A673 (cell line): Measurements from ENCODE around the gene NCK1. TPM values are rescaled to one million over a fixed set of nuclear protein-coding genes. Genes with fewer than 3 reads are reported as not detected.

ENCODE experiments used
- BruUV-seq: library from RNA; stranded (reverse); fragments of 400-500 nt; replicated peaks from 2 replicates; lab custom pipeline; 2021; lab: Mats Ljungman, UMichigan
- CTCF ChIA-PET: fragments of 300-600 bp; sonication (Branson Sonifier 250); formaldehyde crosslinking; loops from one replicate; lab custom pipeline; 2022; ENCODE audit warnings: antibody characterized with exemption; lab: Charles Lee
- POLR2A ChIA-PET: fragments of 300-600 bp; sonication (Branson Sonifier 250); formaldehyde crosslinking; loops from one replicate; lab custom pipeline; 2022; ENCODE audit warnings: antibody characterized with exemption; ENCODE audit not compliant: low non-redundant PET; lab: Charles Lee
- DNase-seq: peaks from one replicate; pipeline ENCODE4 v3.0.0-alpha.2; 2015; ENCODE audit warnings: low spot score
- H3K27ac ChIP-seq: fragments of 200-600 bp; sonication (generic); 2 replicates; pipeline ENCODE4 v1.5.1; 2016; ENCODE audit warnings: mixed run types, low read depth, mild to moderate bottlenecking, mixed read lengths, antibody characterized with exemption, low read length; ENCODE audit not compliant: poor library complexity, severe bottlenecking
- H3K27me3 ChIP-seq: fragments of 200-600 bp; sonication (generic); replicated peaks from 2 replicates; pipeline ENCODE4 v1.6.1; 2017; ENCODE audit warnings: mixed run types, low read depth, mild to moderate bottlenecking, mixed read lengths, antibody characterized with exemption, low read length; ENCODE audit not compliant: insufficient read depth, poor library complexity
- H3K36me3 ChIP-seq: fragments of 200-600 bp; sonication (generic); 2 replicates; pipeline ENCODE4 v1.6.1; 2016; ENCODE audit warnings: mixed run types, mild to moderate bottlenecking, mixed read lengths, antibody characterized with exemption, low read length; ENCODE audit not compliant: insufficient read depth, poor library complexity, severe bottlenecking
- H3K4me1 ChIP-seq: fragments of 200-600 bp; sonication (generic); 2 replicates; pipeline ENCODE4 v1.6.1; 2017; ENCODE audit warnings: mixed run types, mild to moderate bottlenecking, mixed read lengths, antibody characterized with exemption, low read length; ENCODE audit not compliant: insufficient read depth, poor library complexity, severe bottlenecking
- H3K4me3 ChIP-seq: fragments of 200-600 bp; sonication (generic); 2 replicates; pipeline ENCODE4 v1.5.1; 2016; ENCODE audit warnings: low read depth, mixed run types, mild to moderate bottlenecking, mixed read lengths, low read length; ENCODE audit not compliant: poor library complexity, severe bottlenecking
- H3K9me3 ChIP-seq: fragments of 200-600 bp; sonication (generic); 2 replicates; pipeline ENCODE4 v1.6.1; 2016; ENCODE audit warnings: mixed run types, low read depth, mild to moderate bottlenecking, mixed read lengths, antibody characterized with exemption, low read length; ENCODE audit not compliant: poor library complexity, severe bottlenecking
- EZH2 ChIP-seq: fragments of 200-600 bp; sonication (generic); IDR thresholded peaks from 2 replicates; pipeline ENCODE4 v1.6.1; 2017; ENCODE audit warnings: borderline replicate concordance, low read depth, mild to moderate bottlenecking, mixed read lengths, antibody characterized with exemption, low read length; ENCODE audit not compliant: poor library complexity, severe bottlenecking
- intact Hi-C: fragments of 100-400 bp; cut with micrococcal nuclease; formaldehyde crosslinking; loops from one replicate; pipeline ENCODE4 v1.10.0; 2022; ENCODE audit not compliant: unreplicated experiment
- total RNA-seq: library from RNA; stranded (reverse); gene quantifications from 2 replicates; pipeline ENCODE4 v1.2.3, GENCODE V29; 2021
- TF ChIP-seq, protein P1 (sequence below): fragments of 300-800, 200-600 bp; sonication (generic); conservative IDR thresholded peaks from 2 replicates; pipeline ENCODE4 v1.5.1; 2017; ENCODE audit warnings: low read depth, mild to moderate bottlenecking, antibody characterized with exemption, low read length, moderate library complexity, mixed read lengths

Gene NCK1
- total RNA-seq, 1 experiment from 2014 or later, result 50.2 TPM

DNA sequence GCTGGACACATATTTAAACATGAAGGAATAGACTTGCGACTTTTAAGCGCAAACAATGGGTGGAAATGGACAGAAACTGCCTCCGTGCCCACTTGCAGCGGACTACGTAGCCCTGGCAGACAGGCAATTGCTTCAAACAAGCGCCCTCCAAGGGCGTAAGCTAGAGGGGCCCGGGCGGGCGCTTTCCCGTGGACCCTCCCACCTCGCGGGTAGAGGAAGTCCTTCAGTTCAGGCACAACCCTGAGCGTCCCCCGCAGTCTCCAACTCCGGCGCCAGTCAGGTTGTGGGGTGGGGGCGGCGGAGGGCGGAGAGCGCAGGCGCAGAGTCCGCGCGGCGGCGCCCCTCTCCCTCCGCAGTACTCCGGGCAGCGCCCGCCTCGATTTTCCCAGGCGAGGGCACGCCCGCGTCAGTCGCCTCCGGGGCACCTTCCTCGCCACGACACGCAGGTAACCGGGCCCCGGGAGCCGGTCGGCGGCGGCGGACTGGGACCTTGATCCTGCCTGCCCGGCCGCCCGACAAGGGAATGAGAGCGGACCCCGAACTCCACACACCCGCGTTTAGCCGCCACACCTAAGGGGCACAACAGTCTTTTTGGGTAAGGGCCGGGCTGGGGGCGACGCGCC, 43.1 kb upstream of the NCK1 start, which contains the start of gene SLC35G2:
TSS of gene SLC35G2 (plus strand) at position 358 of the 623 bp plus-strand sequence. CDS start 35,335 bp downstream, outside the sequence.
- DNase-seq, result peak; percentile 90
- no peaks in the 10 kb centered on the region for H3K27me3 ChIP-seq
- CTCF ChIA-PET, result no interaction called here
- H3K4me1 ChIP-seq, result peaks cover 18% of the 10 kb centered on the region
- H3K4me3 ChIP-seq, result peak within 1 kb of the TSS; percentile 68
- no peak for TF ChIP-seq EZH2
- TF ChIP-seq, protein P1, sequence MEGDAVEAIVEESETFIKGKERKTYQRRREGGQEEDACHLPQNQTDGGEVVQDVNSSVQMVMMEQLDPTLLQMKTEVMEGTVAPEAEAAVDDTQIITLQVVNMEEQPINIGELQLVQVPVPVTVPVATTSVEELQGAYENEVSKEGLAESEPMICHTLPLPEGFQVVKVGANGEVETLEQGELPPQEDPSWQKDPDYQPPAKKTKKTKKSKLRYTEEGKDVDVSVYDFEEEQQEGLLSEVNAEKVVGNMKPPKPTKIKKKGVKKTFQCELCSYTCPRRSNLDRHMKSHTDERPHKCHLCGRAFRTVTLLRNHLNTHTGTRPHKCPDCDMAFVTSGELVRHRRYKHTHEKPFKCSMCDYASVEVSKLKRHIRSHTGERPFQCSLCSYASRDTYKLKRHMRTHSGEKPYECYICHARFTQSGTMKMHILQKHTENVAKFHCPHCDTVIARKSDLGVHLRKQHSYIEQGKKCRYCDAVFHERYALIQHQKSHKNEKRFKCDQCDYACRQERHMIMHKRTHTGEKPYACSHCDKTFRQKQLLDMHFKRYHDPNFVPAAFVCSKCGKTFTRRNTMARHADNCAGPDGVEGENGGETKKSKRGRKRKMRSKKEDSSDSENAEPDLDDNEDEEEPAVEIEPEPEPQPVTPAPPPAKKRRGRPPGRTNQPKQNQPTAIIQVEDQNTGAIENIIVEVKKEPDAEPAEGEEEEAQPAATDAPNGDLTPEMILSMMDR, result no peak
- intact Hi-C loops, result loop anchor here (5.0 kb wide), 1 partner anchor 193 kb away; no protein-coding TSS in a partner anchor
- no TSS peak for BruUV-seq
- peaks cover 15% of the 10 kb centered on the region for H3K9me3 ChIP-seq
- peak within 1 kb of the TSS; percentile 87 for H3K27ac ChIP-seq
- H3K36me3 ChIP-seq, result no peaks in the 10 kb centered on the region
- POLR2A ChIA-PET, result no interaction called here

DNA sequence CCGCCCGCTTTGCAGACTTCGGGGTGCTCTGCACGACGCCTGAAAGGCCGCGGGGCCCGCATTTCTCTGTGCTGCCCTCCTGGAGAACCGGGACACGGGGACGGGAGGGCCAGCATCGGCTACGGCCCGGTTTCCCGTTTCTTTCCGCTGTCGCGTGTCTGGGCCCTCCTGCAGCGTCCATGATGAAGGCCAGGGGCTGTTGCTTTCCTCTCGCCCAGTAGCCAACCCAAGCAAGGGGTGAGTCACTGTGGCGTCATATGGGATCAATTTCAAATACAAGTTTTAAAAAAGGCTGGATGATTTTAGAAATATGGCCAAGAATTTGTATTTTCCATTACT, 42.6 kb upstream of the NCK1 start:
- Histone ChIP-seq H3K4me3 (peak overlapping the region; percentile 68), H3K9me3 (peaks cover 19% of the 10 kb centered on the region), H3K4me1 (peaks cover 18% of the 10 kb centered on the region), H3K27me3 (no peaks in the 10 kb centered on the region), H3K27ac (peak overlapping the region; percentile 87), H3K36me3 (no peaks in the 10 kb centered on the region)
- DNase-seq, result peak; percentile 69
- POLR2A ChIA-PET, result no interaction called here
- intact Hi-C loops, result loop anchor here (5.0 kb wide), 1 partner anchor 193 kb away; no protein-coding TSS in a partner anchor
- CTCF ChIA-PET, result no interaction called here
- BruUV-seq, result TSS peak; percentile 58
- TF ChIP-seq, protein P1, result no peak
- TF ChIP-seq EZH2, result no peak

GRCh38 chr3:136819731-136820679, 42.0 kb upstream of the NCK1 start:
- peak; percentile 62 for DNase-seq
- TSS peak; percentile 34 for BruUV-seq
- intact Hi-C loops, result loop anchor here (5.0 kb wide), 1 partner anchor 192 kb away; no protein-coding TSS in a partner anchor

More at GRCh38 chr3:136819731-136820679, 42.0 kb upstream of the NCK1 start:
- Histone ChIP-seq H3K4me1 (peaks cover 18% of the 10 kb centered on the region), H3K4me3 (peak overlapping the region; percentile 68), H3K9me3 (peaks cover 24% of the 10 kb centered on the region), H3K36me3 (no peaks in the 10 kb centered on the region), H3K27me3 (no peaks in the 10 kb centered on the region), H3K27ac (peak overlapping the region; percentile 87)
- no peak for TF ChIP-seq EZH2
- TF ChIP-seq, protein P1, result no peak
- POLR2A ChIA-PET, result no interaction called here
- CTCF ChIA-PET, result no interaction called here
